SIG-M5 treated with dmso at 0.1 percent for 504 hours (cell line): ENCODE results near the gene PHOSPHO2.
"Not testable (repeated sequence)": the region's sequence is repeated elsewhere in the genome, so short reads cannot be mapped to it uniquely, and the experiment has no call there.

Experiments used
- DNase-seq: peaks from one replicate; lab custom pipeline; 2025; ENCODE audit not compliant: unreplicated experiment; lab: John Stamatoyannopoulos, UW

The PHOSPHO2 gene

DNA sequence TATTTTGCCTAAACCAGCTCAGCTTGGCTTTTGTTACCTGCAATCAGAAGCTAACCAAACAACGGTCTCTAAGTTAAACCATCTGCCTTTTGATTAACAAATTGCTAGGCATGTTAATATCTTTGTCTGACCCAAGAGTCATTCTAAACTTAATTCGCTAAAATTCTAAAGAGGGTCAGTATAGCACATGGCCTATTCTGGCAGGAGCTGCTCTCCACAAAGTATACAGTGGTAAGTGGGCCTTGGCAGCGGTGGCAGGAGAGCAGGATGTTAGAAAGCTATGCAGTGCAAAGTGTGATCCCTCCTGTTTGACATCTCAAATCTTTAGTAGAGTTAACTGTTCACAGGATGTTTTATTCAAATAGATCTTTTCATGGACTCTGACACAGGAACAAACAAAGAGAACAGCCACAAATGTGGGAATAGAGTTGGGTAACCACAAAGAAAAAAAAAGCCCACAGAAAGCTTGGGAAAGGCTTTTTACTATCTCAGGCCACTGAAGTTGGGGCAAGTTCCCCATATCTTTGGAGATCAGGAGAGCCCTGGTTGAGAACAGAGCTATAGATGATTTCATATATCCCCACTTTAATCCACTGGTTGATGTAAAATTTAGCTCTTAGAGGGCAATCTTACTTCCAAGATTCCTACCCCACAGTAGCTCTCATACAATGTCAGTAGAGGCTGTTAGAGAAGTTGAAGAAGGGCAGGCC lies 10.7 kb upstream of the PHOSPHO2 start:
- no peak for DNase-seq

DNA sequence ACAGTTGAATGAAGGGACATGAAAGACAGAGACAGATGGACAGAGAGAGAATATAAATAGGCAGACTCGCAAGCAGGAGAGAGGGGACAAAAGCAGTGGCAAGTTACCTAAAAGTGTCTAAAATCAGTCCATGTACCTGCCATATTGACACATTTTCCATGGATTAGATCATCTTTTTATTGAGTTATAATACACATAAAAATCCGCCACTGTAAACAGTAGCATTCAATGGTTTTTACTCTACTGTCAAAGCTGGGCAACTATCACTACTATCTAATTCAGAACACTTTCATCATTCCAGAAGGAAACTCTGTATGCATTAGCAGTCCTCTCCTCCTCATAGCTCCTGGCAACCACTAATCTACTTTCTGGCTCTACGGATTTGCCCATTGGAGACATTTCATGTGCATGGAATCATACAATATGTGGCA lies 10.1 kb upstream of the PHOSPHO2 start:
- no peak for DNase-seq

DNA sequence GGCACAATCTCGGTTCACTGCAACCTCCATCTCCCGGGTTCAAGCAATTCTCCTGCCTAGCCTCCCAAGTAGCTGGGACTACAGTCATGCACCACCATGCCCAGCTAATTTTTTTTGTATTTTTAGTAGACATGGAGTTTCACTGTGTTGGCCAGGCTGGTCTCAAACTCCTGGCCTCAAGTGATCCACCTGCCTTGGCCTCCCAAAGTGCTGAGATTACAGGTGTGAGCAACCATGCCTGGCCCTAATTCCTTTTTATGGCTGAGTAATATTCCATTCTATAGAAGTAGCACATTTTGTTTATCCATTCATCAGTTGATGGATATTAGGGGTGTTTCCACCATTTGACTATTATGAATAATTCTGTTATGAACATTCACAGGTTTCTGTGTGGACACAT lies 9.6 kb upstream of the PHOSPHO2 start:
- not testable (repeated sequence) for DNase-seq

DNA sequence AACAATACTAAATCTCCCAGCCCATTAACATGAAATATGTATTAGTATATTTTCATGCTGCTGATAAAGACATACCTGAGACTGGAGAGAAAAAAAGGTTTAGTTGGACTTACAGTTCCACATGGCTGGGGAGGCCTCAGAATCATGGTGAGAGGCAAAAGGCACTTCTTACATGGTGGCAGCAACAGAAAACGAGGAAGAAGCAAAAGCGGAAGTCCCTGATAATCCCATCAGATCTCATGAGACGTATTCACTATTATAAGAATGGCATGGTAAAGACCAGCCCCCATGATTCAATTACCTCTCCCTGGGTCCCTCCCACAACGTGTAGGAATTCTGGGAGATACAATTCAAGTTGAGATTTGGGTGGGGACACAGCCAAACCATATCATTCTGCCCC lies 7.4 kb upstream of the PHOSPHO2 start:
- DNase-seq, result not testable (repeated sequence)

DNA sequence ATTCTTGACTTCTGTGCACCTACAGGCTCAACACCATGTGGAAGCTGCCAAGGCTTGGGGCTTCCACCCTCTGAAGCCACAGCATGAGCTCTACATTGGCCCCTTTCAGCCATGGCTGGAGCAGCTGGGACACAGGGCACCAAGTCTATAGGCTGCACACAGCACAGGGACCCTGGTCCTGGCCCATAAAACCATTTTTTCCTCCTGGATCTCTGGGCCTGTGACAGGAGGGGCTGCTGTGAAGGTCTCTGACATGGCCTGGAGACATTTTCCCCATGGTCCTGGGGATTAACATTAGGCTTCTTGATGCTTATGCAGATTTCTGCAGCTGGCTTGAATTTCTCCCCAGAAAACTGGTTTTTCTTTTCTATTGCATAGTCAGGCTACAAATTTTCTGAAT lies 6.3 kb upstream of the PHOSPHO2 start:
- not testable (repeated sequence) for DNase-seq

DNA sequence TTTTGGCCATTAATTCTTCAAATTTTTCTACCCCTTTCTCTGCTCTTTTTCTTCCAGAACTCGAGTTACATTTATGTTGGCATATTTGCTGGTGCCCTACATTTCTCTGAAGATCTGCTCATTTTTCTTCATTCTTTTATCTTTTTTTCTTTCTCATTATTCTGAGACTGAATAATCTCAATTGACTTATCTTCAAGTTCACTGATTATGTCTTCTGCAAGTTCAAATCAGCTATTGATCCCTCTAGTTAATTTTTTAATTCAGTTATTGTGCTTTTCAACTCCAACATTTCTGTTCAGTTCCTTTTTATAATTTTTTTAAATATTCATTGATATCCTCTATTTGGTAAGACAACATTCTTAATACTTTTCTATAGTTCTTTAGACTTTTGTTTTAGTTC lies 3.3 kb upstream of the PHOSPHO2 start:
- DNase-seq, result no peak

DNA sequence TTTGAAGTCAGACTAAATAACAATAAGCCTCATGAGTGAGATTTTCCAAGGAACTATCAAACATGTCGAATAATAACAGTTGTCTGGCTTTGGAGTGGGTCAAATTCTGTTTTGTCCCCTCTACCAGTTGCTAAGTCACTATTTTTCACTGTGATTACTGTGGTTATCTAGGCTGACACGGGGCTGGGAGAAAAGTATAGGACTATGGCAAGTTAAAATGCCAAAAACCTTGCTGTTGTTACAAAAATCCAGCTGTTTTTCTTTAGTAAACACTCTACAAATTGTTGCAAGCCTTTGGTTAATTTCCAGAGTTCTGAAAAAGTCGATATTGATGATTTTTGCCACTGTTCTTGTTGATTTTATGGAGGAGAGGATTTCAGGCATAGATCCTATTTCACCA lies 1.6 kb upstream of the PHOSPHO2 start:
- DNase-seq, result no peak

DNA sequence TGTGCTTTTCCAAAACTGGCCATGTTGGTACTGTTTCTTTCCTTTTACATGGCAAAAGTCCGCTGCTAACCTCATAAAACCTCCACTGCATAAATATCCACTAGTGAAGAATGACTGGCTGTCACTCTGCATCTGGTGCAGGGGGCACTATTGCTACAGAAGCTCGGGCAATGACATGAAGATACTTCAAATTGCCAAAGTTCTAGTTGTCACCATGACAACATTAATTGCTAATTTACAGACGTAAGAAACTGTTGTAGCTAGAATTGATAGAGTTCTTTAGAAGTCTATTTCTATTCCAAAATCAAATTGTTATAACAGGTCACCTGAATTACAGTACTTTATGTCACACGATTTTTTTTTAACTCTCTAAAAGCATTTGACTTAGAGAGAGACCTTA lies 909 bp upstream of the PHOSPHO2 start:
- DNase-seq, result peak; percentile 46

DNA sequence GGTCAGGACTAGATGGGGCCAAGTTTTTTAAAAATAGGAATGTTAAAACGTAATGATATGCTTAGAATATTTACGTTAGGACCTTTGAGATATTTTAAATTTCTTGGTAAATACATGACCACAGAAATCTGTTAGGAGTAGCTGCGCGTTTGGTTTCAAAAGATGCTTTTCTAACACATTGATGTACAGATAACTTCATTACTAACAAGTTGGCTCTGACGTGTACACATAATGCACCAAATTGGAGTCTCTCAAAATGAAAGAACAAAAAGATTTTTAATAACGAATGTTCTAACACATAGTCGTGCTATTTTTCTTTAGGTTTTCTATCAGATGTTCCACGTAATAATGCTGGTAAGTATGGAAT lies 608 bp downstream of the PHOSPHO2 start:
- DNase-seq, result no peak

DNA sequence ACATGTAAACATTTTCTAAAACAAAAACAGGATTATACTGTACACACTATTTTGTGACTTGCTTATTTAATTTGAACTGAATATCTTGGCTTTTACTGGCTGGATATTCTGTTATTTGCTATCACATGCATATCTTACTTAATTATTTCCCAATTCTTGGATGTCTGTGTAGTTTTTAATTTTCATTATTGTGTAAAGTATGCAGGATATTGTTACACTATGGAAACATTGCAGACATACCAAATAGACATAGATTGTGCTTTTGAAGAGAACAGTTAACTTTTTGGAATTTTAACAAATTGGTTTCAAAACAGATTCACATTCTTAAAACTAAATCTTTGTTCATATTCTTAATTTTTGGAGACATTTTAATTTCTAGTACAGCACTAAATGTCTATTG lies 2.1 kb downstream of the PHOSPHO2 start:
- DNase-seq, result no peak

DNA sequence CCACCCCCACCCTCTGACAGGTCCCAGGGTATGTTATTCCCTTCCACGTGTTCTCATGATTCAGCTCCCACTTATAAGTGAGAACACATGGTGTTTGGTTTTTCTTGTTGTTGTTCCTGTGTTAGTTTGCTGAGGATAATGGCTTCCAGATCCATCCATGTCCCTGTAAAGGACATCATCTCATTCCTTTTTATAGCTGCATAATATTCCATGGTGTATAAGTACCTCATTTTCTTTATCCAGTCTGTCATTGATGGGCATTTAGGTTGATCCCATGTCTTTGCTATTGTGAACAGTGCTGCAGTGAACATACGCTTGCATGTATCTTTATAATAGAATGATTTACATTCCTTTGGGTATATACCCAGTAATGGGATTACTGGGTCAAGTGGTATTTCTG lies 4.9 kb downstream of the PHOSPHO2 start:
- not testable (repeated sequence) for DNase-seq

DNA sequence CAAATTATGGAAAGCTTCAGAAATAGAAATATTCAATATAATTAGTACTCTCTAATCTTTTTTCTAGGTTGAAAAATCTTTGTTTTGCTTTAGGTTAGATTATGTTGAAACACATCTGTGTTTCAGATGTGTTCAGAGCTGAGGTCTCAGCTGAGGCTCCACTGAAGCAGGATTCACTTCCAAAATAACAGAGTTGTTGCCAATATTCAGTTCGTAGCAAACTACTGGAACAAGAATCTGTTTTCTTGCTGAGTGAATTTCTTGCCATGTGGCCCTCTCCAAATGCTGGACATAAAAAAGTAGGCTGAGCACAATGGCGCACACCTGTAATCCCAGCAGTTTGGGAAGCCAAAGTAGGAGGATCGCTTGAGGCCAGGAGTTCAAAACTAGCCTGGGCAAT lies 8.7 kb downstream of the PHOSPHO2 start:
- no peak for DNase-seq

DNA sequence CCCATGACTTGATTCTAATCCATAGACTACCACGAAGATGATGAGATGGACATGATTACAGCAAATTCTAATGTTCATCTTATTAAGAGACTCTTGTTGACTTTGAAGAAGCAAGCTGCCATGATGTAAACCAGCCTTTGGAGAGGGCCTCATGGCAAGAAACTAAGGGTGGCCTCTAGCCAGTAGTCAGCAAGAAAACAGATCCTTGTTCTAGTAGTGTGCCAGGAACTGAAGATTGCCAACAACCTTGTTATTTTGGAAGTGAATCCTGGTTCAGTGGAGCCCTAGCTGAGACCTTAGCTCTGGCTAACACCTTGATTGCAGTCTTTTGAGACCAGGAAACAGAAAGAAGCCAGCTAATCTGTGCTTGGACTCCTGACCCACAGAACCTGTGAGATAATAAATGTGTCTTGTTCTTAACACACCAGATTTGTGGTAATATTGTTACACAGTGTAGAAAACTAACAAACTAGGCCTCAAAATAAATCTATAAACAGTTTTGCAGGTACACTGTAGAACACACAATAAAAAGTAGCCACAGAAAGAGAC lies 10.0 kb downstream of the PHOSPHO2 start:
- DNase-seq, result no peak

DNA sequence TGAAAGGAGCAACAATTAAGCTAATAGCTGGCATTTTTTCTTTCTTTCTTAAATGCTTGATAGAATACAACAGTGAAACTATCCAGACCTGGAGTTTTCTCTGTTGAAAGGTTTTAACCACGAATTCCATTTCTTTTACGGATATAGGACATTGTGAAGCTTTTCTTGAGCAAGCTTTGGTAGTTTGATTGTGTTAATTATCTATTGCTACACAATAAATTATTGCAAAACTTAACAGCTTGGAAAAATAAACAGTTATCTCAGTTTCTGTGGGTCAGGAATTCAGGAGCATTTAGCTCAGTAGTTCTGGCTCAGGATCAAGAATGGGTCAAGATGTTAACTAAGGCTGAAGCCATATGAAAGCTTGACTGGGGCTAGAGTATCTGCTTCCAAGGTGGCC lies 11.7 kb downstream of the PHOSPHO2 start:
- no peak for DNase-seq

DNA sequence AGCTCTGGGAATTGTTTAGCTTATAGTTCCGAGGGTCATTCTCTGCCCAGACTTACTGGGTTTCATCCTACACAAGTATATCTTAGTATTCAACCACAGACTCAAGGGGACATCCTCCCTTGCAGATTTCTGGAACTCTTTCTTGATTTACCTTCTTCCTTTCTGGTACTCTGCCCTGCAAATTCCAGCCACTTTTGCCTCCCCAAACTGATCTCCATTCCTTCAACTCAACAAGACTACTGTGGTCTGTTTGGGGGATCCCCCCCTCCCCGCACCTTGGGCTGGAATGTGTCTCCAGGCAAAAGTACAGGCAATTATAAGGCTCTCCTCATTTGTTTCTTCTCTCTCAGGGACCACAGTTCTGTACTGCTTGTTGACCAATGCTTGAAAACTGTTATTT lies 13.4 kb downstream of the PHOSPHO2 start:
- DNase-seq, result no peak

DNA sequence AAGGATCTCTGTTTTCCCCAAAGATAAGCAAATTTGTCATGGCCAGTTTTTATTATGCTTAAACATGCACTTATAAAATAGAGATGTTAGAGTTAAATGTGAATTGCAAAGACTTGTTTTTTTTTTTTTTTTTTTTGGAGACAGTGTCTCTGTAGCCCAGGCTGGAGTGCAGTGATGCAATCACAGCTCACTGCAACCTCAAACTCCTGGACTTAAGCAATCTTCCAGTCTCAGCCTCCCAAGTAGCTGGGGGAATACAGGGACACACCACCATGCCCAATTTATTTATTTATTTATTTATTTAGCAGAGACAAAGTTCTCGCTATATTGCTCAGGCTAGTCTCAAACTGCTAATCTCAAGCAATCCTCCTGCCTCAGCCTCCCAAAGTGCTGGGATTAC lies 15.1 kb downstream of the PHOSPHO2 start:
- DNase-seq, result no peak

DNA sequence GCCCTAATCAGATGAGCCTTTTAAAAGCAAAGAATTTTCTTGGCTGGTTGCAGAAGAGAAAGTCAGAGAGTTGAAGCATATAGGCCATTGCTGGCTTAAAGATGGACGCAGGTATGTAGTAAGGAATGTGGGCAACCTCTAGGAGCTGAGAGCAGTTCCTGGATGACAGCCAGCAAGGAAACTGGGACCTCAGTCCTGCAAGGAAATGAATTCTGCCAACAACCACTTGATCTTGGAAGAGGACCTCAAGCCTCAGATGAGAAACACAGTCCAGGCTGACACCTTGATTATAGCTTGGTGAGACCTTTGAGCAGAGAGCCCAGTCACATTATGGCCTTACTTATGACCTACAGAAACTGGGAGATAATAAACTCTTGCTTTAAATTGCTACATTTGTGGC lies 15.7 kb downstream of the PHOSPHO2 start:
- DNase-seq, result no peak

DNA sequence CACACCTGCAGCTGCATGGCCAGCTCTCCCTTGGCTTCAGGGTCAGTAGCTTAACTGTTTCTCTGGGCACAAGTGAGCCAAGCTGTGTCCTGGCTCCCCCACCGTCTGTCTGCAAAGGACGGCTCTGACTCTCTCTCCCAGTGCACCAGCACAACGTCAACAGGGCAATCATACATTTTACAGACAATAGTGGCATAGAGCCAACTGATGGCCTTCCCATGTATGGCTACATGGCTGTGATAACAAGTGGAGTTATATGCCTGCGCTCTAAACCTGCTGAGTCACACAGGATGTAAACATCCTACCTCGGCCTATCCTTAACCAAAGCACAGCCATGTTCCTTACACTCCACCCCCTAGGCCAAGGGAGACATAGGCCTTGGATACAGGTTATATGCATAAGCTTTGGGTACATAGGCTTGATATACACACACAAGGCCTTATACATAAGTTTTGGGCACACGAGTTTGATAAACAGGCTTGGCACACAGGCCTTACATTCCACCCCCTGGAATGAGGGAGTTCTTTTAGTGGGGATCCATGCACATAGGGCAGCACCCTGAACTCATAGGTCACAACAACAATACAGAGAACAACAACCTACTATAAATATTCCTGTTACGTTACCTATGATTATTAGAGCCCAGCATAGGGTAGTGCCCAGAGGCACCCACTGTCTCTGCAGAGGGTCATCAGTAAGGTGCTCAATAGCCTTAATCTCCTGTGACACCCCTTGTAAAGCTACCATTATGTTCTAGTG lies 17.7 kb downstream of the PHOSPHO2 start:
- DNase-seq, result no peak

DNA sequence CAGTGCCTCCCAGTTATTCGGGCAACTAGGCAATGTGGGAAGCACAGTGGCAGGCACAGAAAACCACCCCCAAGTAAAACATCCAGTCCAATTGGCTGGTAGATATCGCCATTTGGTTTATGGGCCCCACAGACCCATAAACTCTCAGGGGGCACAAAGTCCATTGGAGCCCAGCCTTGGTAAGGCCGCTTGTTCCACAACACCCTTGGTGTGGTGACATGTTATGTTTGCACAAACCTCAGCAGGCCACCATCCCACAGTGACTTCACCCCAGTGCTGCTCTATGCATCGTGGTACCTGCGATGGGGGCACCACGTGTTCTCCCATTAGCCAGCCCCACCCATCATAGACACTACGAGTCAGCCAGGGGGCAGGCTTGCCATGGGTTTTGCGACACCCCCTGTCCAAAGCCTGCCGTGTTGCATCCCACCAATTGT lies 18.5 kb downstream of the PHOSPHO2 start:
- no peak for DNase-seq

DNA sequence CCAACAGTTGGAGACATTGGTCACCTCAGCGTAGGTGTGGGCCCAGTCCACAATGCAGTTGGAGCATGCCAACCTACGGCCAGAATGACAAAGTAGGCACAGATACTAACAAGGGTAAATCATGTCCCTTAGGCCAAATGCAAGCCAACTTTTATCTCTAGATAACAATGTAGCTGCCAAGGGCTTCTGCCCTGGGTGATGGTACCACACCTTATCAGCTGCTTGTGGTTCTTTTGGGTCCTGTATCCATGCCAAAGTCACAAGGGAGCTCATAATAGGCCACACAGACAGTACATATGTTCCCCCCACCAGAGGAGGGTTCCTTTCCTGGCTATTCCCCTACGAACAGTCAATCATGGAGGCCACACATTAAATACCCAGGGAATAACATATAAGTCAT lies 19.1 kb downstream of the PHOSPHO2 start:
- no peak for DNase-seq

DNA sequence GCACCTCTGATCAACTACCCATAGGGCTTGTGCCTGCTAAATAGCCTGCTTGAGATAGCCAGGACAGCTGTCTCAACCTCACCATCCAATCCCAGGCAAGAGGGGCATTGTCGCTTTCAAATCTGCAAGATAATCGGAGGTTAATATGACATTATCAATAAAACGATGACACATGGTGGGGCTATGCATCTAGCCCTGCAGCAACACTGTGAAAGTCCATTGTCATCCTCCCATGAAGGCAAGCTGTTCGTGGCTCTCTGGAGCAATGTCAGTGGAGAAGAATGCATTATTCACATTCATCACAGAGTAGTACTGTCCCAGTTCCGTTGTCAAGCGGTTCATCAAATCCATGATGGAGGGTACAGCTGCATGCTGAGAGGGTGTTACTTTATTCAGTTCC lies 20.4 kb downstream of the PHOSPHO2 start:
- DNase-seq, result no peak
